T-helper 2 cell treated with Interferon-gamma antibody and Interleukin-4, amounts not matched to agents 5 μg/mL and 100 μg/mL, for 36 hours (primary cell): ENCODE data around the gene DBP.

Experiments
- DNase-seq: peaks from one replicate; pipeline ENCODE4 v3.0.0; 2021; ENCODE audit warnings: low spot score
- H3K27ac Mint-ChIP-seq: one replicate; pipeline ENCODE4 v1.8.0; 2021; ENCODE audit warnings: mild to moderate bottlenecking, mixed read lengths
- H3K27me3 Mint-ChIP-seq: one replicate; pipeline ENCODE4 v1.8.0; 2021; ENCODE audit warnings: low read depth, mixed read lengths
- H3K36me3 Mint-ChIP-seq: one replicate; pipeline ENCODE4 v1.8.0; 2021; ENCODE audit warnings: low read depth, mixed read lengths
- H3K4me1 Mint-ChIP-seq: one replicate; pipeline ENCODE4 v1.8.0; 2021; ENCODE audit warnings: low read depth, mixed read lengths
- H3K4me3 Mint-ChIP-seq: one replicate; pipeline ENCODE4 v1.8.0; 2022; ENCODE audit warnings: mild to moderate bottlenecking, moderate library complexity, mixed read lengths
- H3K9me3 Mint-ChIP-seq: one replicate; pipeline ENCODE4 v1.8.0; 2021; ENCODE audit warnings: mixed read lengths

DBP gene

GRCh38 chr19:48673436-48674100 is 36.4 kb upstream of the DBP start:
- H3K4me3 Mint-ChIP-seq = no peak overlapping the region
- no peak overlapping the region for H3K27ac Mint-ChIP-seq
- no peak for DNase-seq
- no peaks in the 10 kb centered on the region for H3K27me3 Mint-ChIP-seq
- peaks cover 1% of the 10 kb centered on the region for H3K4me1 Mint-ChIP-seq
- H3K36me3 Mint-ChIP-seq = peaks cover 2% of the 10 kb centered on the region
- peaks cover 11% of the 10 kb centered on the region for H3K9me3 Mint-ChIP-seq

- H3K4me3 Mint-ChIP-seq = no peak within 1 kb of the TSS
- H3K36me3 Mint-ChIP-seq = peaks cover 2% of the 10 kb centered on the region
- H3K4me1 Mint-ChIP-seq = peaks cover 1% of the 10 kb centered on the region
These were observed 35.8 kb upstream of the DBP start, which contains the start of gene NTN5 for GRCh38 chr19:48672994-48673393. Gene NTN5 (minus strand): TSS chr19:48673017. CDS start chr19:48670986, 2,031 bp downstream.

GRCh38 chr19:48671446-48671995 is 34.3 kb upstream of the DBP start:
- Mint-ChIP-seq H3K27me3 (no peaks in the 10 kb centered on the region), H3K4me1 (peaks cover 1% of the 10 kb centered on the region), H3K27ac (no peak overlapping the region), H3K4me3 (no peak overlapping the region), H3K9me3 (peaks cover 11% of the 10 kb centered on the region), H3K36me3 (peaks cover 2% of the 10 kb centered on the region)
- DNase-seq = no peak

More at GRCh38 chr19:48672994-48673393, 35.8 kb upstream of the DBP start, which contains the start of gene NTN5:
- DNase-seq = no peak
- Mint-ChIP-seq H3K27ac (no peak within 1 kb of the TSS), H3K27me3 (no peaks in the 10 kb centered on the region), H3K9me3 (peaks cover 11% of the 10 kb centered on the region)

DNA sequence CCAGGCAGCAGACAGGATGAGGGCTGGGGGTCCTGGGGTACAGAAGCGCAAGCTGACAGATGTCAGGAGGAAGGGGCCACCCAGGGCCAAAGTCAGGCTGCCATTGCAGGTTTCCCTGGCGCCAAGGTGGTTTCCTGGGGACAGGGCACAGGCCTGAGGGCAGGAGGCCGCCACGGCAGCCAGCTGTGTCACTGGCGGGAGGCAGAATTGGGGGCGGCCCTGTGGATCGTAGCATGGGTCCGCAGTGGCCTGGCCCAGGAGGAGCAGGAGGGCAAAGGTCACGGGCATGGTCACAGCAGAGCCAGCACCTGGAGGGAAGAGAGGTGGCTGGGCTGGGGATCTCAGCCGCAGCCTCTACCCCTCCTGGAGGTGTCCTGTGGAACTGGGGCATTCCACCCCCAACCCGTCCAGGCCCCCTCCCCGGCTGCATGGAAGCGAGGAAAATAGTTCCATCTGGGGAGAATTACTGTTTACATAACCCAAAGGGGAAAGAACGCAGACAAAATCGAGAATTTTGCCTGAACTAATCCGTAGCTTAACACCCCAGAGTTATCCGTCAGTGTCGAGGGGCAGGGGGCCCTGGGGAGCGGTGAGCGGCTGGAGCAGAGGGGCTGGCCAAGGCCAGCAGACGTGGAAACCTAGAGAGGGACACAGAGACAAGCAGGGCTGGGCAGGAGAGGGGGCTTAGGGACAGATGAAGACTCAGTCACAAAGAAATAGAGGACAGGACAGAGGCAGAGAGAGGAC is 33.7 kb upstream of the DBP start:
- H3K27me3 Mint-ChIP-seq = no peaks in the 10 kb centered on the region
- peaks cover 2% of the 10 kb centered on the region for H3K36me3 Mint-ChIP-seq
- no peak for DNase-seq
- no peak overlapping the region for H3K27ac Mint-ChIP-seq
- H3K4me1 Mint-ChIP-seq = peaks cover 1% of the 10 kb centered on the region
- H3K4me3 Mint-ChIP-seq = no peak overlapping the region
- H3K9me3 Mint-ChIP-seq = peaks cover 11% of the 10 kb centered on the region

DNA sequence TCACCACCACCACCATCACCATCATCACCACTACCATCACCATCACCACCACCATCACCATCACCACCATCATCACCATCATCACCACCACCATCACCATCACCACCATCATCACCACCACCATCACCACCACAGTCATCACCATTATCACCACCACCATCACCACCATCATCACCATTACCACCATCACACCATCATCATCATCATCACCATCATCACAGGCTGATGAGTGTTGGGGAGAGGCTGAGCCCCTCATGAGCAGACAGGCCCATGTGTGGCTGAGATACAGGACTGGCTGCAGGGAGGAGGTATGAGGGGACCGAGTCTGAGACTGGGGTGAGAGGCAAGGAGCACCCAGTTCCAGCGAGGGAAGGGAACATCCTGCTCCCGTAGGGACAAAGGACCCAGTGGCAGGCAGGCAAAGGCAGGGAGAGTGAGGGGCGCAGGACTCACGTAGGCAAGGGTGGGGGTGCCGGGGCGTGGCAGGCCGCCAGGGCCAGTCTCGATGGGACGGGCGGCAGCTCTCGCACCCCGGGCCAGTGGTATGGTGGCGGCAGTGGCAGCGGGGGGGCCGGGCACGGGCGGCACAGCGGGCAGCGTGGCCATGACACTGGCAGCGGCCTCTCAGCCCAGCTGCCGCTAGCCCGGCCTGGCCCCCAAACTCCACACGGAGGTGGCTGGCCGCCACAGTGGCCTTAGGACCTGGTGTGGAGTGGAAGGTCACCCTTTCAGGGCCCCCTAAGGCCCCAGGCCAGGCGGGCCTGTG is 32.9 kb upstream of the DBP start:
- Mint-ChIP-seq H3K4me3 (no peak overlapping the region), H3K36me3 (peaks cover 2% of the 10 kb centered on the region), H3K27me3 (no peaks in the 10 kb centered on the region), H3K27ac (no peak overlapping the region), H3K4me1 (no peaks in the 10 kb centered on the region), H3K9me3 (peaks cover 11% of the 10 kb centered on the region)
- DNase-seq = no peak

GRCh38 chr19:48668761-48669160 is 31.6 kb upstream of the DBP start:
- DNase-seq = no peak
- H3K4me1 Mint-ChIP-seq = no peaks in the 10 kb centered on the region
- H3K27ac Mint-ChIP-seq = no peak overlapping the region
- H3K9me3 Mint-ChIP-seq = peaks cover 11% of the 10 kb centered on the region
- H3K27me3 Mint-ChIP-seq = no peaks in the 10 kb centered on the region
- peaks cover 2% of the 10 kb centered on the region for H3K36me3 Mint-ChIP-seq
- H3K4me3 Mint-ChIP-seq = no peak overlapping the region

DNA sequence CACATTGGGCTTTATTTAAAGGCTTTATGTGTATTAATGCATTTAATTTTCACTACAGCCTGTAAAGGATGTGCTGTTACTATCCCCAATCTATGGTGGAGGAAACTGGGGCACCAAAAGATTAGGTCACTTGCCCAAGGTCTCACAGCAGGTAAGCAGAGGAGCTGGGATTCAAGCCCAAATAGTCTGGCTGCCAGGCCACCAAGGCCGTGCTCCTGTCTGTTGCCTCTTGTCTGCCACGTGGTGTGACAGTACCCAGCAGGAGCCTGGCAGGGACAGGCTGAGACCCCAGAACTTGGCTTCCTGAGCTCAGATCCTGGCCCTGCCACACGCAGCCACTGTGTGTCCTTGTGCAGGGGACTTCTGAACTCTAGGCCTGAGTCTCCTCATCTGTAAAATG is 31.2 kb upstream of the DBP start:
- H3K9me3 Mint-ChIP-seq = peaks cover 11% of the 10 kb centered on the region
- no peak overlapping the region for H3K4me3 Mint-ChIP-seq
- no peak for DNase-seq
- H3K36me3 Mint-ChIP-seq = peaks cover 2% of the 10 kb centered on the region
- no peaks in the 10 kb centered on the region for H3K27me3 Mint-ChIP-seq
- H3K27ac Mint-ChIP-seq = no peak overlapping the region
- no peaks in the 10 kb centered on the region for H3K4me1 Mint-ChIP-seq

- Mint-ChIP-seq H3K9me3 (peaks cover 11% of the 10 kb centered on the region), H3K27ac (no peak overlapping the region), H3K4me3 (no peak overlapping the region), H3K36me3 (peaks cover 2% of the 10 kb centered on the region), H3K4me1 (peaks cover 5% of the 10 kb centered on the region), H3K27me3 (no peaks in the 10 kb centered on the region)
- no peak for DNase-seq
These were observed 28.6 kb upstream of the DBP start for GRCh38 chr19:48665786-48666185.

DNA sequence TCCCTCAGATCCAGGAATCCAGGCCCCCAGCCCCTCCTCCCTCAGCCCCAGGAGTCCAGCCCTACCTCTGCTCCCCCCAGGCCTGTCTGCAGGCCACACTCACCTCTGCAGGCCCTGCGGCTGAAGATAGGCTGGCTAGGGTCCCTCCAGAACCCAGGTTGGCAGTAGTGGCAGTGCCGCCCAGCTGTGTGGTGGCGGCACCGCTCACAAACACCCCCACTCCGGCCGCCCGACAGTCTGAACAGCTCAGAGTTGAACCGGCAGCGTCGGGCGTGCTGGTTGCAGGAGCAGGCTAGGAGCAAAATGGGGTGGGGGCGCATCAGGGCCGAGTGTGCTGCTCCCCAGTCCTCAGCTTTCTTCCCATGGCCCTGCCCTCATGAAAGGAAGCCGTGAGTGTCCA is 27.3 kb upstream of the DBP start:
- H3K36me3 Mint-ChIP-seq = no peaks in the 10 kb centered on the region
- H3K4me3 Mint-ChIP-seq = no peak overlapping the region
- no peak overlapping the region for H3K27ac Mint-ChIP-seq
- peaks cover 5% of the 10 kb centered on the region for H3K9me3 Mint-ChIP-seq
- H3K4me1 Mint-ChIP-seq = peaks cover 7% of the 10 kb centered on the region
- no peak for DNase-seq
- no peaks in the 10 kb centered on the region for H3K27me3 Mint-ChIP-seq

- no peak overlapping the region for H3K4me3 Mint-ChIP-seq
- peaks cover 7% of the 10 kb centered on the region for H3K4me1 Mint-ChIP-seq
- H3K36me3 Mint-ChIP-seq = no peaks in the 10 kb centered on the region
- peaks cover under 1% of the 10 kb centered on the region for H3K9me3 Mint-ChIP-seq
- H3K27me3 Mint-ChIP-seq = peaks cover 3% of the 10 kb centered on the region
- no peak overlapping the region for H3K27ac Mint-ChIP-seq
- DNase-seq = no peak
These were observed 26.5 kb upstream of the DBP start for GRCh38 chr19:48663667-48664066.

GRCh38 chr19:48661711-48662090 is 24.5 kb upstream of the DBP start:
- Mint-ChIP-seq H3K4me1 (peaks cover 7% of the 10 kb centered on the region), H3K27ac (no peak overlapping the region), H3K27me3 (peaks cover 6% of the 10 kb centered on the region), H3K9me3 (no peaks in the 10 kb centered on the region), H3K36me3 (no peaks in the 10 kb centered on the region), H3K4me3 (no peak overlapping the region)
- no peak for DNase-seq

GRCh38 chr19:48660852-48661710 is 23.9 kb upstream of the DBP start:
- DNase-seq = peak; percentile 80
- Mint-ChIP-seq H3K36me3 (no peaks in the 10 kb centered on the region), H3K27me3 (peaks cover 6% of the 10 kb centered on the region), H3K27ac (peak overlapping the region; percentile 91), H3K4me1 (peaks cover 7% of the 10 kb centered on the region), H3K4me3 (peak overlapping the region; percentile 69), H3K9me3 (no peaks in the 10 kb centered on the region)

GRCh38 chr19:48659768-48660167 is 22.6 kb upstream of the DBP start:
- no peaks in the 10 kb centered on the region for H3K36me3 Mint-ChIP-seq
- peaks cover 6% of the 10 kb centered on the region for H3K27me3 Mint-ChIP-seq
- peaks cover 7% of the 10 kb centered on the region for H3K4me1 Mint-ChIP-seq
- no peak for DNase-seq
- no peaks in the 10 kb centered on the region for H3K9me3 Mint-ChIP-seq
- no peak overlapping the region for H3K27ac Mint-ChIP-seq
- no peak overlapping the region for H3K4me3 Mint-ChIP-seq
